Upper lobe of left lung (tissue), 4 donors: ENCODE data around the gene MAPK8IP1.

Source experiments
- CTCF ChIP-seq, 6 experiments: fragments of 450-650 bp in 4 of 6; fragments of 200-600 bp in 2 of 6; sonication (generic) in 2 of 6; IDR thresholded peaks; one replicate each; pipeline ENCODE4 v1.5.1; 2016 to 2019; ENCODE audit warnings: antibody characterized with exemption in 6 of 6
- EP300 ChIP-seq, 4 donors: sonication (generic); formaldehyde crosslinking; IDR thresholded peaks; one replicate each; pipeline ENCODE4 v1.5.1; 2017; ENCODE audit warnings: antibody characterized with exemption in 4 of 4, control low read depth in 2 of 4
- POLR2A ChIP-seq, 4 donors: fragments of 450-650 bp; IDR thresholded peaks; one replicate each; pipeline ENCODE4 v1.5.1; 2016 to 2017; ENCODE audit warnings: antibody characterized with exemption in 4 of 4, mild to moderate bottlenecking in 2 of 4
- POLR2AphosphoS5 ChIP-seq, 2 donors: sonication (generic); formaldehyde crosslinking; IDR thresholded peaks; one replicate each; pipeline ENCODE4 v1.5.1; 2017; ENCODE audit warnings: antibody characterized with exemption in 2 of 2

GRCh38 chr11:45890886-45891550, 5.6 kb downstream of the MAPK8IP1 start:
- TF ChIP-seq CTCF (IDR thresholded peaks at IDR 0.05) (no peak), POLR2A (IDR thresholded peaks at IDR 0.05) (no peak), POLR2AphosphoS5 (IDR thresholded peaks at IDR 0.05) (no peak), EP300 (IDR thresholded peaks at IDR 0.05) (no peak)
